Prostate gland (tissue), 2 donors: ENCODE measurements around the gene RYR3. TPM values are rescaled to one million over a fixed set of nuclear protein-coding genes. Genes with fewer than 3 reads are reported as not detected.

ENCODE experiments used
- DNase-seq: peaks from one replicate; pipeline ENCODE4 v3.0.0-alpha.2; 2019; ENCODE audit warnings: low spot score
- H3K27ac ChIP-seq, 2 donors: fragments of 200-600 bp; sonication (generic); 2 replicates each; pipeline ENCODE4 v1.5.1; 2017 to 2019
- H3K27me3 ChIP-seq: fragments of 200-600 bp; sonication (generic); replicated peaks from 2 replicates; pipeline ENCODE4 v1.5.1; 2019; ENCODE audit not compliant: insufficient read depth
- H3K36me3 ChIP-seq, 2 donors: fragments of 200-600 bp; sonication (generic); 1 replicate in 1 of 2; 2 replicates in 1 of 2; pipeline versions ENCODE4 v1.5.1 to v1.8.1; 2017 to 2019
- H3K4me1 ChIP-seq: fragments of 200-600 bp; sonication (generic); replicated peaks from 2 replicates; pipeline ENCODE4 v1.5.1; 2019
- H3K4me3 ChIP-seq, 2 donors: fragments of 200-600 bp; sonication (generic); 2 replicates each; pipeline ENCODE4 v1.5.1; 2017 to 2019
- H3K9me3 ChIP-seq: fragments of 200-600 bp; sonication (generic); 2 replicates; pipeline ENCODE4 v1.5.1; 2017
- POLR2A ChIP-seq: fragments of 450-650 bp; IDR thresholded peaks from one replicate; pipeline ENCODE4 v1.6.1; 2016; ENCODE audit warnings: antibody characterized with exemption, mild to moderate bottlenecking
- POLR2AphosphoS5 ChIP-seq: sonication (generic); formaldehyde crosslinking; IDR thresholded peaks from one replicate; pipeline ENCODE4 v1.6.1; 2017; ENCODE audit warnings: antibody characterized with exemption
- WGBS: methylation state at CpG from one replicate; pipeline ENCODE4 v1.1.5; 2018; 5-methylcytosine and 5-hydroxymethylcytosine counted together
- intact Hi-C: fragments of 100-400 bp; cut with DNase I; formaldehyde crosslinking; loops from one replicate; pipeline ENCODE4 v1.14.2; 2022
- total RNA-seq, 2 donors: library from RNA; depleted of rRNA; stranded (reverse); fragments of >200 nt; gene quantifications; one replicate each; pipeline ENCODE4 v1.1.0, GENCODE V29; 2016
- TF ChIP-seq, protein P1 (sequence below), 4 experiments: fragments of 200-600 bp in 2 of 4; fragments of 450-650 bp in 2 of 4; sonication (generic) in 2 of 4; IDR thresholded peaks; 1 replicate in 3 of 4; 2 replicates in 1 of 4; pipeline ENCODE4 v1.5.1; 2016 to 2019; ENCODE audit warnings: antibody characterized with exemption in 4 of 4, mild to moderate bottlenecking in 2 of 4, moderate library complexity in 2 of 4

RYR3 gene
- total RNA-seq, 2 donors from 2014 or later = 0.41 to 2.3 TPM

- TF ChIP-seq POLR2A (no peak), POLR2AphosphoS5 (no peak)
- 42% methylated on average over 5 of the region's 5 CpGs for WGBS
- DNase-seq = no peak
- no peak overlapping the region for H3K4me3 ChIP-seq
- no peaks in the 10 kb centered on the region for H3K9me3 ChIP-seq
- no peaks in the 10 kb centered on the region for H3K4me1 ChIP-seq
- H3K27ac ChIP-seq = no peak overlapping the region
- H3K27me3 ChIP-seq = no peaks in the 10 kb centered on the region
- no peaks in the 10 kb centered on the region for H3K36me3 ChIP-seq
- intact Hi-C loops = no loop called here
These were observed 435.4 kb downstream of the RYR3 start for GRCh38 chr15:33746203-33746602.

- no peaks in the 10 kb centered on the region for H3K9me3 ChIP-seq
- DNase-seq = no peak
- H3K27me3 ChIP-seq = no peaks in the 10 kb centered on the region
- intact Hi-C loops = no loop called here
- 85% methylated on average over 1 of the region's 1 CpG for WGBS
- H3K4me1 ChIP-seq = no peaks in the 10 kb centered on the region
- no peak for TF ChIP-seq POLR2AphosphoS5
- no peak for TF ChIP-seq POLR2A
- TF ChIP-seq, protein P1, sequence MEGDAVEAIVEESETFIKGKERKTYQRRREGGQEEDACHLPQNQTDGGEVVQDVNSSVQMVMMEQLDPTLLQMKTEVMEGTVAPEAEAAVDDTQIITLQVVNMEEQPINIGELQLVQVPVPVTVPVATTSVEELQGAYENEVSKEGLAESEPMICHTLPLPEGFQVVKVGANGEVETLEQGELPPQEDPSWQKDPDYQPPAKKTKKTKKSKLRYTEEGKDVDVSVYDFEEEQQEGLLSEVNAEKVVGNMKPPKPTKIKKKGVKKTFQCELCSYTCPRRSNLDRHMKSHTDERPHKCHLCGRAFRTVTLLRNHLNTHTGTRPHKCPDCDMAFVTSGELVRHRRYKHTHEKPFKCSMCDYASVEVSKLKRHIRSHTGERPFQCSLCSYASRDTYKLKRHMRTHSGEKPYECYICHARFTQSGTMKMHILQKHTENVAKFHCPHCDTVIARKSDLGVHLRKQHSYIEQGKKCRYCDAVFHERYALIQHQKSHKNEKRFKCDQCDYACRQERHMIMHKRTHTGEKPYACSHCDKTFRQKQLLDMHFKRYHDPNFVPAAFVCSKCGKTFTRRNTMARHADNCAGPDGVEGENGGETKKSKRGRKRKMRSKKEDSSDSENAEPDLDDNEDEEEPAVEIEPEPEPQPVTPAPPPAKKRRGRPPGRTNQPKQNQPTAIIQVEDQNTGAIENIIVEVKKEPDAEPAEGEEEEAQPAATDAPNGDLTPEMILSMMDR (IDR thresholded peaks at IDR 0.05) = no peak
- H3K4me3 ChIP-seq = no peak overlapping the region
- H3K27ac ChIP-seq = no peak overlapping the region
- no peaks in the 10 kb centered on the region for H3K36me3 ChIP-seq
These were observed 442.2 kb downstream of the RYR3 start for GRCh38 chr15:33753012-33753411.

GRCh38 chr15:33754242-33754641 lies 443.5 kb downstream of the RYR3 start:
- no peaks in the 10 kb centered on the region for H3K36me3 ChIP-seq
- no peaks in the 10 kb centered on the region for H3K9me3 ChIP-seq
- H3K4me1 ChIP-seq = no peaks in the 10 kb centered on the region
- WGBS = 86% methylated on average over 3 of the region's 3 CpGs
- no peak overlapping the region for H3K27ac ChIP-seq
- intact Hi-C loops = no loop called here
- DNase-seq = no peak
- TF ChIP-seq, protein P1 (IDR thresholded peaks at IDR 0.05) = no peak
- no peak for TF ChIP-seq POLR2AphosphoS5
- TF ChIP-seq POLR2A = no peak
- no peaks in the 10 kb centered on the region for H3K27me3 ChIP-seq
- no peak overlapping the region for H3K4me3 ChIP-seq

GRCh38 chr15:33756961-33757360 lies 446.2 kb downstream of the RYR3 start:
- H3K9me3 ChIP-seq = no peaks in the 10 kb centered on the region
- intact Hi-C loops = no loop called here
- H3K4me3 ChIP-seq = no peak overlapping the region
- TF ChIP-seq, protein P1 (IDR thresholded peaks at IDR 0.05) = no peak
- TF ChIP-seq POLR2AphosphoS5 (no peak), POLR2A (no peak)
- H3K4me1 ChIP-seq = no peaks in the 10 kb centered on the region
- 75% methylated on average over 5 of the region's 5 CpGs for WGBS
- DNase-seq = no peak
- no peak overlapping the region for H3K27ac ChIP-seq
- H3K27me3 ChIP-seq = no peaks in the 10 kb centered on the region
- H3K36me3 ChIP-seq = no peaks in the 10 kb centered on the region

GRCh38 chr15:33757516-33758232 lies 446.9 kb downstream of the RYR3 start:
- no peak for DNase-seq
- Histone ChIP-seq H3K27me3 (no peaks in the 10 kb centered on the region), H3K4me1 (no peaks in the 10 kb centered on the region), H3K4me3 (no peak overlapping the region), H3K36me3 (no peaks in the 10 kb centered on the region), H3K27ac (no peak overlapping the region), H3K9me3 (no peaks in the 10 kb centered on the region)
- intact Hi-C loops = no loop called here
- 91% methylated on average over 12 of the region's 13 CpGs for WGBS
- TF ChIP-seq, protein P1 (IDR thresholded peaks at IDR 0.05) = no peak
- TF ChIP-seq POLR2A (no peak), POLR2AphosphoS5 (no peak)
